ENCODE results near the gene GALNT2. TPM values are rescaled to one million over a fixed set of nuclear protein-coding genes. Genes with fewer than 3 reads are reported as not detected.
A peak's percentile ranks its signal among the peaks of the same experiment; 100 is the strongest.

GALNT2 gene
- total and polyA plus RNA-seq, 7 donors = 43.7 to 88.7 (median 75.7) TPM

GRCh38 chr1:230113593-230114236 is 46.7 kb downstream of the GALNT2 start:
- Histone ChIP-seq H3K4me3 (peak overlapping the region; percentile 33), H3K9me3 (no peaks in the 10 kb centered on the region), H3K4me1 (peaks cover 52% of the 10 kb centered on the region), H3K36me3 (ENCODE audit: insufficient read depth in 1 of 2, low read depth in 1 of 2) (no peaks in the 10 kb centered on the region), H3K27ac (peak overlapping the region; percentile 76), H3K27me3 (ENCODE audit: insufficient read depth in 3 of 3, low read length in 2 of 3) (no peaks in the 10 kb centered on the region)
- WGBS, 3 donors = 44 to 62% (median 45%) methylated on average over 17 of the region's 17 CpGs
- ATAC-seq (peak; percentile 76 to 91 (median 84)), DNase-seq (peak; percentile 49 to 64)
- no peak for TF ChIP-seq CTCF (IDR thresholded peaks at IDR 0.05)
- intact Hi-C loops (cut with DNase I) = no loop called here

GRCh38 chr1:230114237-230114651 is 47.2 kb downstream of the GALNT2 start:
- TF ChIP-seq CTCF (IDR thresholded peaks at IDR 0.05) = no peak
- intact Hi-C loops (cut with DNase I) = no loop called here
- Histone ChIP-seq H3K9me3 (no peaks in the 10 kb centered on the region), H3K4me3 (peak overlapping the region; percentile 33), H3K27ac (peak overlapping the region; percentile 76), H3K27me3 (ENCODE audit: insufficient read depth in 3 of 3, low read length in 2 of 3) (no peaks in the 10 kb centered on the region), H3K4me1 (peaks cover 52% of the 10 kb centered on the region), H3K36me3 (ENCODE audit: insufficient read depth in 1 of 2, low read depth in 1 of 2) (no peaks in the 10 kb centered on the region)
- DNase-seq (no peak), ATAC-seq (peak in 3 of 4 donors; percentile 4 to 48 (median 6))
- WGBS, 3 donors = 60 to 80% (median 63%) methylated on average over 15 of the region's 15 CpGs

DNA sequence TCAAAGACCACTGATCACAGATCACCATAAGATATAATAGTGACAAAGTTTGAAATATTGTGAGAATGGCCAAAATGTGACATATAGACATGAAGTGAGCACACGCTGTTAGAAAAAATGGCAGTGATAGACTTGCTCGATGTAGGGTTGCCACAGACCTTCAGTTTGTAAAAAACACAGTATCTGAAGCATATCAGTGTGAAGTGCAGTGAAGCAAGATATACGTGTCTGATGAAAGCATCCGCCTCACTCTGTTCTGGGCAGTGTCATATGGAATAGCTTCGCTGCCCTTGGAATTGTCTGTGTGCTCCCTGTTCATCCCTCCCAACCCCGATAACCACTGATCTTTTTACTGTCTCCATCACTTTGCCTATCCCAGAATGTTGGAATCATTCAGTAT is 50.7 kb downstream of the GALNT2 start:
- Histone ChIP-seq H3K4me3 (no peak overlapping the region), H3K36me3 (ENCODE audit: insufficient read depth in 1 of 2, low read depth in 1 of 2) (no peaks in the 10 kb centered on the region), H3K27ac (no peak overlapping the region), H3K4me1 (peaks cover 33% of the 10 kb centered on the region), H3K27me3 (ENCODE audit: insufficient read depth in 3 of 3, low read length in 2 of 3) (no peaks in the 10 kb centered on the region), H3K9me3 (no peaks in the 10 kb centered on the region)
- ATAC-seq = no peak
- TF ChIP-seq CTCF (IDR thresholded peaks at IDR 0.05) = no peak
- no peak for DNase-seq
- intact Hi-C loops (cut with DNase I) = no loop called here
- 97 to 99% (median 98%) methylated on average over 6 of the region's 6 CpGs for WGBS, 3 donors

DNA sequence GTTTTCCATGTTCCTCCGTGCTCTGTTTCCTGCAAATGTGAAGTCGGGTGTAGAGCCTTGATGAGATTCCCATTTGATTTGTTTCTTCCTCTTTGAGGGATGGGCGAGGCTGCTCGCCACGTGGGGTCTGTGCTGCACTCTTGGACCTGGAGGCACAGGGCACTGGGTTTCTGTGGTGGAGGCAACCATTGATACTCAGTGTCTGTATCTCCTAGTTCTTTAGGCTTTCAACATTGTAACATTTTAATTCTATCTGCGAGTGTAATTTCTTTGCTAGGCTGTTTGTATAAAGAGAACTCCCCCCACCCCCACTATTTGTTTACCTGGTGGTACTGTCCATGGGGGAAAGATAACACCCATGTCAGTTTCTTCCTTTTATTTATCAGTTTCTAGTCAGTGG is 52.3 kb downstream of the GALNT2 start:
- intact Hi-C loops (cut with DNase I) = no loop called here
- no peak for TF ChIP-seq CTCF (IDR thresholded peaks at IDR 0.05)
- no peak overlapping the region for H3K4me3 ChIP-seq
- ATAC-seq (no peak), DNase-seq (no peak)
- H3K36me3 ChIP-seq (ENCODE audit: insufficient read depth in 1 of 2, low read depth in 1 of 2) = no peaks in the 10 kb centered on the region
- H3K27me3 ChIP-seq (ENCODE audit: insufficient read depth in 3 of 3, low read length in 2 of 3) = no peaks in the 10 kb centered on the region
- peaks cover 32% of the 10 kb centered on the region for H3K4me1 ChIP-seq
- no peaks in the 10 kb centered on the region for H3K9me3 ChIP-seq
- WGBS, 3 donors = 87 to 89% (median 88%) methylated on average over 6 of the region's 6 CpGs
- H3K27ac ChIP-seq = no peak overlapping the region

Measured in psoas muscle (tissue), 8 donors.